Neural cell (in vitro differentiated cells): ENCODE results near the gene ZNF614. TPM values are rescaled to one million over a fixed set of nuclear protein-coding genes. Genes with fewer than 3 reads are reported as not detected.

Experiments used
- H2AFZ ChIP-seq: fragments of 200-600, 300-800 bp; sonication (generic), shearing (Covaris generic); 2 replicates; pipeline ENCODE4 v1.6.0; 2014; ENCODE audit warnings: low read depth, mild to moderate bottlenecking, antibody characterized with exemption, low read length, moderate library complexity
- H3F3A ChIP-seq: fragments of 200-600 bp; shearing (Covaris generic); 2 replicates; pipeline ENCODE4 v1.6.1; 2016; ENCODE audit warnings: mild to moderate bottlenecking, moderate library complexity, mixed read lengths, antibody characterized with exemption, low read length; ENCODE audit not compliant: insufficient read depth, poor library complexity, severe bottlenecking
- H3K27ac ChIP-seq: fragments of 200-600, 300-800 bp; sonication (generic), shearing (Covaris generic); 2 replicates; pipeline ENCODE4 v1.5.1; 2014; ENCODE audit warnings: mild to moderate bottlenecking, low read length, moderate library complexity
- H3K27me3 ChIP-seq: fragments of 300-800, 200-600 bp; sonication (generic), shearing (Covaris generic); 2 replicates; pipeline ENCODE4 v1.6.0; 2014; ENCODE audit warnings: mild to moderate bottlenecking, low read depth, low read length, moderate library complexity; ENCODE audit not compliant: insufficient read depth
- H3K36me3 ChIP-seq: fragments of 300-800, 200-600 bp; sonication (generic), shearing (Covaris generic); 2 replicates; pipeline ENCODE4 v1.5.1; 2014; ENCODE audit warnings: mild to moderate bottlenecking, antibody characterized with exemption, low read length, moderate library complexity; ENCODE audit not compliant: insufficient read depth
- H3K4me2 ChIP-seq: fragments of 300-800, 200-600 bp; sonication (generic), shearing (Covaris generic); 2 replicates; pipeline ENCODE4 v1.6.0; 2014; ENCODE audit warnings: mild to moderate bottlenecking, low read length
- H3K4me3 ChIP-seq: fragments of 300-800, 200-600 bp; sonication (generic), shearing (Covaris generic); 2 replicates; pipeline ENCODE4 v1.5.1; 2014; ENCODE audit warnings: mild to moderate bottlenecking, low read length, moderate library complexity
- H3K79me2 ChIP-seq: fragments of 200-600 bp; shearing (Covaris generic); replicated peaks from 2 replicates; pipeline ENCODE4 v1.6.0; 2014; ENCODE audit warnings: mild to moderate bottlenecking, low read length, moderate library complexity; ENCODE audit not compliant: insufficient read depth
- H3K9ac ChIP-seq: fragments of 300-800, 200-600 bp; sonication (generic), shearing (Covaris generic); 2 replicates; pipeline ENCODE4 v1.6.1; 2016; ENCODE audit warnings: mild to moderate bottlenecking, low read length, mixed read lengths
- H3K9me2 ChIP-seq: fragments of 200-600 bp; shearing (Covaris generic); 2 replicates; pipeline ENCODE4 v1.6.1; 2016; ENCODE audit warnings: mild to moderate bottlenecking, low read length, mixed read lengths; ENCODE audit not compliant: insufficient read depth
- H3K9me3 ChIP-seq: fragments of 200-600, 300-800 bp; sonication (generic), shearing (Covaris generic); 2 replicates; pipeline ENCODE4 v1.6.1; 2016; ENCODE audit warnings: mild to moderate bottlenecking, mixed run types, low read length, moderate library complexity, mixed read lengths
- H4K20me1 ChIP-seq: fragments of 200-600 bp; shearing (Covaris generic); 2 replicates; pipeline ENCODE4 v1.6.1; 2016; ENCODE audit warnings: mild to moderate bottlenecking, mixed run types; ENCODE audit not compliant: insufficient read depth
- CTCF ChIP-seq: fragments of 450-650 bp; IDR thresholded peaks from 2 replicates; pipeline ENCODE4 v1.5.1; 2014; ENCODE audit warnings: antibody characterized with exemption, mild to moderate bottlenecking, moderate library complexity; ENCODE audit not compliant: poor library complexity, severe bottlenecking
- EP300 ChIP-seq: fragments of 450-650 bp; conservative IDR thresholded peaks from 2 replicates; pipeline ENCODE4 v1.6.1; 2014; ENCODE audit warnings: antibody characterized with exemption, mild to moderate bottlenecking, moderate library complexity; ENCODE audit not compliant: poor library complexity, severe bottlenecking
- EZH2 ChIP-seq: fragments of 200-600, 300-800 bp; shearing (Covaris generic), sonication (generic); IDR thresholded peaks from 2 replicates; pipeline ENCODE4 v1.6.1; 2014; ENCODE audit warnings: antibody characterized with exemption, low read length, borderline replicate concordance, mild to moderate bottlenecking; ENCODE audit not compliant: insufficient read depth, poor library complexity, severe bottlenecking
- MXI1 ChIP-seq: fragments of 450-650 bp; conservative IDR thresholded peaks from 2 replicates; pipeline ENCODE4 v1.6.1; 2014; ENCODE audit warnings: antibody characterized with exemption, mild to moderate bottlenecking; ENCODE audit not compliant: poor library complexity, severe bottlenecking
- POLR2AphosphoS5 ChIP-seq: IDR thresholded peaks from 2 replicates; pipeline ENCODE4 v1.6.1; 2012
- RAD21 ChIP-seq: fragments of 450-650 bp; conservative IDR thresholded peaks from 2 replicates; pipeline ENCODE4 v1.6.1; 2014; ENCODE audit warnings: antibody characterized with exemption, mild to moderate bottlenecking, moderate library complexity
- REST ChIP-seq: IDR thresholded peaks from 2 replicates; pipeline ENCODE4 v1.6.1; 2012; ENCODE audit warnings: borderline replicate concordance
- SMC3 ChIP-seq: fragments of 450-650 bp; conservative IDR thresholded peaks from 2 replicates; pipeline ENCODE4 v1.6.1; 2014; ENCODE audit warnings: antibody characterized with exemption, mild to moderate bottlenecking, moderate library complexity; ENCODE audit not compliant: poor library complexity
- TAF1 ChIP-seq: IDR thresholded peaks from 2 replicates; pipeline ENCODE4 v1.6.1; 2012; ENCODE audit warnings: low read depth
- polyA minus RNA-seq: library from RNA; depleted of rRNA, polyadenylated mRNA; stranded (reverse); fragments of >200 nt; gene quantifications from 2 replicates; pipeline ENCODE4 v1.2.3, GENCODE V29; 2014
- polyA plus RNA-seq: library from polyadenylated mRNA; depleted of rRNA; stranded (reverse); fragments of >200 nt; gene quantifications from 2 replicates; pipeline ENCODE4 v1.2.3, GENCODE V29; 2014

ZNF614 gene
- 15.8 and 17.8 TPM in 2 replicates for polyA plus RNA-seq
- 32.4 and 36.1 TPM in 2 replicates for polyA minus RNA-seq

GRCh38 chr19:52028027-52028779, at the start of gene ZNF614:
Gene ZNF614, minus strand, starts transcription at chr19:52028379. Its CDS starts 2,634 bp downstream, at chr19:52025745.
- H3F3A ChIP-seq, result no peaks in the 10 kb centered on the region
- H3K9ac ChIP-seq, result peak within 1 kb of the TSS; percentile 97
- no peaks in the 10 kb centered on the region for H4K20me1 ChIP-seq
- H3K36me3 ChIP-seq, result peaks cover 28% of the 10 kb centered on the region
- H3K9me3 ChIP-seq, result peaks cover 10% of the 10 kb centered on the region
- peaks cover 32% of the 10 kb centered on the region for H3K79me2 ChIP-seq
- H3K27me3 ChIP-seq, result no peaks in the 10 kb centered on the region
- peak; percentile 58 for TF ChIP-seq SMC3
- TF ChIP-seq CTCF, result peak; percentile 28
- peak; percentile 95 for TF ChIP-seq TAF1
- TF ChIP-seq RAD21, result peak; percentile 36
- TF ChIP-seq EP300, result peak; percentile 77
- TF ChIP-seq REST, result peak; percentile 91
- TF ChIP-seq EZH2, result no peak
- peak; percentile 92 for TF ChIP-seq POLR2AphosphoS5
- TF ChIP-seq MXI1, result peak; percentile 92
- peak within 1 kb of the TSS; percentile 97 for H3K27ac ChIP-seq
- H3K4me2 ChIP-seq, result peak within 1 kb of the TSS; percentile 78
- peak within 1 kb of the TSS; percentile 54 for H2AFZ ChIP-seq
- H3K9me2 ChIP-seq, result no peaks in the 10 kb centered on the region
- peak within 1 kb of the TSS; percentile 93 for H3K4me3 ChIP-seq

GRCh38 chr19:52070496-52070895, 42.3 kb upstream of the ZNF614 start:
- peaks cover 53% of the 10 kb centered on the region for H3K36me3 ChIP-seq

More at GRCh38 chr19:52070496-52070895, 42.3 kb upstream of the ZNF614 start:
- H3K27me3 ChIP-seq, result no peaks in the 10 kb centered on the region
- no peaks in the 10 kb centered on the region for H3F3A ChIP-seq
- H3K9me2 ChIP-seq, result no peaks in the 10 kb centered on the region
- H3K4me3 ChIP-seq, result no peak overlapping the region
- H3K79me2 ChIP-seq, result no peaks in the 10 kb centered on the region
- H3K9me3 ChIP-seq, result peaks cover 16% of the 10 kb centered on the region
- H3K4me2 ChIP-seq, result no peak overlapping the region
- H3K27ac ChIP-seq, result no peak overlapping the region
- no peak overlapping the region for H3K9ac ChIP-seq
- H2AFZ ChIP-seq, result no peak overlapping the region
- no peaks in the 10 kb centered on the region for H4K20me1 ChIP-seq
- no peak for TF ChIP-seq EZH2
- TF ChIP-seq RAD21, result no peak
- TF ChIP-seq EP300, result no peak
- TF ChIP-seq POLR2AphosphoS5, result no peak
- TF ChIP-seq CTCF, result no peak
- TF ChIP-seq REST, result no peak
- TF ChIP-seq TAF1, result no peak
- no peak for TF ChIP-seq MXI1
- TF ChIP-seq SMC3, result no peak
